Liver (tissue), 3 donors: ENCODE measurements around the gene BAIAP2L1.

ENCODE experiments used
- EGR1 ChIP-seq, 2 donors: IDR thresholded peaks; 2 replicates each; pipeline ENCODE4 v1.6.1; 2016 to 2018; ENCODE audit warnings: antibody characterized with exemption in 2 of 2, low read depth in 2 of 2
- FOXA1 ChIP-seq: IDR thresholded peaks from 2 replicates; pipeline ENCODE4 v1.6.1; 2016; ENCODE audit warnings: antibody characterized with exemption
- FOXA2 ChIP-seq: IDR thresholded peaks from 2 replicates; pipeline ENCODE4 v1.6.1; 2016; ENCODE audit warnings: antibody characterized with exemption
- JUND ChIP-seq, 2 donors: IDR thresholded peaks; 2 replicates each; pipeline ENCODE4 v1.6.1; 2016; ENCODE audit warnings: antibody characterized with exemption in 2 of 2
- RAD21 ChIP-seq, 2 donors: IDR thresholded peaks; 2 replicates each; pipeline ENCODE4 v1.6.1; 2016; ENCODE audit warnings: antibody characterized with exemption in 2 of 2, mild to moderate bottlenecking in 2 of 2
- SP1 ChIP-seq: IDR thresholded peaks from 2 replicates; pipeline ENCODE4 v1.6.1; 2018; ENCODE audit warnings: antibody characterized with exemption, mild to moderate bottlenecking
- TAF1 ChIP-seq: conservative IDR thresholded peaks from 2 replicates; pipeline ENCODE4 v1.6.1; 2016; ENCODE audit warnings: antibody characterized with exemption, mild to moderate bottlenecking
- TF ChIP-seq, protein P1 (sequence below): fragments of 150-350 bp; IDR thresholded peaks from 2 replicates; pipeline ENCODE4 v1.5.1; 2017; ENCODE audit warnings: improper control_type of control experiment, low read depth, low read length; ENCODE audit not compliant: missing input control
- TF ChIP-seq, protein P2 (sequence below): IDR thresholded peaks from 2 replicates; pipeline ENCODE4 v1.6.1; 2016; ENCODE audit warnings: antibody characterized with exemption, mild to moderate bottlenecking
- TF ChIP-seq, protein P3 (sequence below): IDR thresholded peaks from 2 replicates; pipeline ENCODE4 v1.6.1; 2016; ENCODE audit warnings: antibody characterized with exemption
- TF ChIP-seq, protein P4 (sequence below): IDR thresholded peaks from 2 replicates; pipeline ENCODE4 v1.6.1; 2016; ENCODE audit warnings: antibody characterized with exemption
- donor health status: healthy.
- donor health status: healthy.

DNA sequence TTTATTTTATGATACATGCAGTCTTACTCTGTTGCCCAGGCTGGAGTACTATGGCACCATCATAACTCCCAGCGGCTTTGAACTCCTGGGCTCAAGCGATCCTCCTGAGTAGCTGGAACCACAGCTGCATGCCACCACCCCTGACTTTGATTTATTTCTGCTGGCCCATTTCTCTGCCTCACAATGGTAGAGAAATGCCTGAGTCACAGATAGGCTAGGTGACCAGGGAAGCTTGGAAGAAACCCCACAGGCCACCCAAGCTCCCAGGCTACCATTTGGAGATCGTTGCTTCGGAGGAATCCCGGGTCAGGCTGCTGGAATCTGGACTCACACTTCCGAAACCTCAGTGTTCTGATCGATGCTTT lies 17.4 kb upstream of the BAIAP2L1 start:
- TF ChIP-seq TAF1: no peak
- no peak for TF ChIP-seq SP1
- TF ChIP-seq, protein P1, sequence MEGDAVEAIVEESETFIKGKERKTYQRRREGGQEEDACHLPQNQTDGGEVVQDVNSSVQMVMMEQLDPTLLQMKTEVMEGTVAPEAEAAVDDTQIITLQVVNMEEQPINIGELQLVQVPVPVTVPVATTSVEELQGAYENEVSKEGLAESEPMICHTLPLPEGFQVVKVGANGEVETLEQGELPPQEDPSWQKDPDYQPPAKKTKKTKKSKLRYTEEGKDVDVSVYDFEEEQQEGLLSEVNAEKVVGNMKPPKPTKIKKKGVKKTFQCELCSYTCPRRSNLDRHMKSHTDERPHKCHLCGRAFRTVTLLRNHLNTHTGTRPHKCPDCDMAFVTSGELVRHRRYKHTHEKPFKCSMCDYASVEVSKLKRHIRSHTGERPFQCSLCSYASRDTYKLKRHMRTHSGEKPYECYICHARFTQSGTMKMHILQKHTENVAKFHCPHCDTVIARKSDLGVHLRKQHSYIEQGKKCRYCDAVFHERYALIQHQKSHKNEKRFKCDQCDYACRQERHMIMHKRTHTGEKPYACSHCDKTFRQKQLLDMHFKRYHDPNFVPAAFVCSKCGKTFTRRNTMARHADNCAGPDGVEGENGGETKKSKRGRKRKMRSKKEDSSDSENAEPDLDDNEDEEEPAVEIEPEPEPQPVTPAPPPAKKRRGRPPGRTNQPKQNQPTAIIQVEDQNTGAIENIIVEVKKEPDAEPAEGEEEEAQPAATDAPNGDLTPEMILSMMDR: no peak
- TF ChIP-seq, protein P2, sequence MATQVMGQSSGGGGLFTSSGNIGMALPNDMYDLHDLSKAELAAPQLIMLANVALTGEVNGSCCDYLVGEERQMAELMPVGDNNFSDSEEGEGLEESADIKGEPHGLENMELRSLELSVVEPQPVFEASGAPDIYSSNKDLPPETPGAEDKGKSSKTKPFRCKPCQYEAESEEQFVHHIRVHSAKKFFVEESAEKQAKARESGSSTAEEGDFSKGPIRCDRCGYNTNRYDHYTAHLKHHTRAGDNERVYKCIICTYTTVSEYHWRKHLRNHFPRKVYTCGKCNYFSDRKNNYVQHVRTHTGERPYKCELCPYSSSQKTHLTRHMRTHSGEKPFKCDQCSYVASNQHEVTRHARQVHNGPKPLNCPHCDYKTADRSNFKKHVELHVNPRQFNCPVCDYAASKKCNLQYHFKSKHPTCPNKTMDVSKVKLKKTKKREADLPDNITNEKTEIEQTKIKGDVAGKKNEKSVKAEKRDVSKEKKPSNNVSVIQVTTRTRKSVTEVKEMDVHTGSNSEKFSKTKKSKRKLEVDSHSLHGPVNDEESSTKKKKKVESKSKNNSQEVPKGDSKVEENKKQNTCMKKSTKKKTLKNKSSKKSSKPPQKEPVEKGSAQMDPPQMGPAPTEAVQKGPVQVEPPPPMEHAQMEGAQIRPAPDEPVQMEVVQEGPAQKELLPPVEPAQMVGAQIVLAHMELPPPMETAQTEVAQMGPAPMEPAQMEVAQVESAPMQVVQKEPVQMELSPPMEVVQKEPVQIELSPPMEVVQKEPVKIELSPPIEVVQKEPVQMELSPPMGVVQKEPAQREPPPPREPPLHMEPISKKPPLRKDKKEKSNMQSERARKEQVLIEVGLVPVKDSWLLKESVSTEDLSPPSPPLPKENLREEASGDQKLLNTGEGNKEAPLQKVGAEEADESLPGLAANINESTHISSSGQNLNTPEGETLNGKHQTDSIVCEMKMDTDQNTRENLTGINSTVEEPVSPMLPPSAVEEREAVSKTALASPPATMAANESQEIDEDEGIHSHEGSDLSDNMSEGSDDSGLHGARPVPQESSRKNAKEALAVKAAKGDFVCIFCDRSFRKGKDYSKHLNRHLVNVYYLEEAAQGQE: no peak
- TF ChIP-seq RAD21 (IDR thresholded peaks at IDR 0.05): no peak
- TF ChIP-seq, protein P3, sequence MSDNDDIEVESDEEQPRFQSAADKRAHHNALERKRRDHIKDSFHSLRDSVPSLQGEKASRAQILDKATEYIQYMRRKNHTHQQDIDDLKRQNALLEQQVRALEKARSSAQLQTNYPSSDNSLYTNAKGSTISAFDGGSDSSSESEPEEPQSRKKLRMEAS: no peak
- TF ChIP-seq, protein P4, sequence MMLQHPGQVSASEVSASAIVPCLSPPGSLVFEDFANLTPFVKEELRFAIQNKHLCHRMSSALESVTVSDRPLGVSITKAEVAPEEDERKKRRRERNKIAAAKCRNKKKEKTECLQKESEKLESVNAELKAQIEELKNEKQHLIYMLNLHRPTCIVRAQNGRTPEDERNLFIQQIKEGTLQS: no peak
- TF ChIP-seq EGR1 (IDR thresholded peaks at IDR 0.05; ENCODE audit: low read depth in 2 of 2): no peak
- TF ChIP-seq FOXA2: no peak
- TF ChIP-seq JUND (IDR thresholded peaks at IDR 0.05): no peak
- no peak for TF ChIP-seq FOXA1
